Hepatocyte (in vitro differentiated cells): ENCODE measurements around the gene ZDHHC9. TPM values are rescaled to one million over a fixed set of nuclear protein-coding genes. Genes with fewer than 3 reads are reported as not detected.

Experiments
- DNase-seq: peaks from one replicate; pipeline ENCODE4 v3.0.0-alpha.2; 2016; ENCODE audit warnings: low spot score
- H2AFZ ChIP-seq: fragments of 200-600 bp; sonication (generic); 2 replicates; pipeline ENCODE4 v1.6.0; 2016; ENCODE audit warnings: antibody characterized with exemption, mild to moderate bottlenecking
- H3K27ac ChIP-seq: fragments of 200-600 bp; sonication (generic); 2 replicates; pipeline ENCODE4 v1.5.1; 2016; ENCODE audit warnings: mild to moderate bottlenecking
- H3K27me3 ChIP-seq: fragments of 200-600 bp; sonication (generic); 2 replicates; pipeline ENCODE4 v1.6.1; 2016
- H3K36me3 ChIP-seq: fragments of 200-600 bp; sonication (generic); replicated peaks from 2 replicates; pipeline ENCODE4 v1.5.1; 2016; ENCODE audit warnings: low read depth; ENCODE audit not compliant: insufficient read depth
- H3K4me1 ChIP-seq: fragments of 200-600 bp; sonication (generic); 2 replicates; pipeline ENCODE4 v1.5.1; 2016; ENCODE audit warnings: mild to moderate bottlenecking, moderate library complexity; ENCODE audit not compliant: insufficient read depth
- H3K4me2 ChIP-seq: fragments of 200-600 bp; sonication (generic); 2 replicates; pipeline ENCODE4 v1.6.0; 2016
- H3K4me3 ChIP-seq: fragments of 200-600 bp; sonication (generic); 2 replicates; pipeline ENCODE4 v1.5.1; 2016; ENCODE audit warnings: mild to moderate bottlenecking
- H3K79me2 ChIP-seq: fragments of 200-600 bp; sonication (generic); 2 replicates; pipeline ENCODE4 v1.6.0; 2017; ENCODE audit warnings: mild to moderate bottlenecking
- H3K9me2 ChIP-seq: fragments of 200-600 bp; sonication (generic); replicated peaks from 2 replicates; pipeline ENCODE4 v1.6.0; 2017; ENCODE audit warnings: mild to moderate bottlenecking; ENCODE audit not compliant: insufficient read depth
- H3K9me3 ChIP-seq: fragments of 200-600 bp; sonication (generic); 2 replicates; pipeline ENCODE4 v1.5.1; 2016; ENCODE audit warnings: low read depth, mild to moderate bottlenecking
- H4K20me1 ChIP-seq: fragments of 200-600 bp; sonication (generic); 2 replicates; pipeline ENCODE4 v1.6.0; 2016; ENCODE audit warnings: mild to moderate bottlenecking; ENCODE audit not compliant: insufficient read depth, poor library complexity, severe bottlenecking
- CTCF ChIP-seq: fragments of 200-600 bp; sonication (generic); IDR thresholded peaks from 2 replicates; pipeline ENCODE4 v1.5.1; 2016; ENCODE audit warnings: antibody characterized with exemption, mild to moderate bottlenecking; ENCODE audit not compliant: poor library complexity
- EZH2 ChIP-seq: fragments of 200-600 bp; sonication (generic); IDR thresholded peaks from 2 replicates; pipeline ENCODE4 v1.6.1; 2016; ENCODE audit warnings: antibody characterized with exemption, mild to moderate bottlenecking, borderline replicate concordance
- EZH2phosphoT487 ChIP-seq: fragments of 200-600 bp; sonication (generic); IDR thresholded peaks from one replicate; pipeline ENCODE4 v1.6.1; 2018; ENCODE audit warnings: antibody characterized with exemption, mild to moderate bottlenecking, low read depth, moderate library complexity; ENCODE audit not compliant: unreplicated experiment, severe bottlenecking
- WGBS: methylation state at CpG from one replicate; pipeline ENCODE4 v1.1.6; 2016; ENCODE audit warnings: low lambda C conversion rate; ENCODE audit errors: missing lambda C conversion rate; 5-methylcytosine and 5-hydroxymethylcytosine counted together
- polyA plus RNA-seq: library from polyadenylated mRNA; unstranded; fragments of >200 nt; fragmentation: Nextera tagmentation; extraction: Ambion mirVana; gene quantifications from 2 replicates; pipeline ENCODE4 v1.2.1, GENCODE V29; 2016
- total RNA-seq: library from RNA; depleted of rRNA; stranded (reverse); fragments of >200 nt; gene quantifications from 2 replicates; pipeline ENCODE4 v1.2.3, GENCODE V29; 2014

The ZDHHC9 gene
- total and polyA plus RNA-seq, 2 experiments from 2014 or later = 48.6 TPM

- H3K36me3 ChIP-seq = no peaks in the 10 kb centered on the region
- no peaks in the 10 kb centered on the region for H3K79me2 ChIP-seq
- TF ChIP-seq EZH2 (no peak), EZH2phosphoT487 (no peak), CTCF (no peak)
- no peaks in the 10 kb centered on the region for H3K9me3 ChIP-seq
- H2AFZ ChIP-seq = no peak overlapping the region
- WGBS = 87% methylated on average over 29 of the region's 30 CpGs
- H3K4me1 ChIP-seq = peaks cover 3% of the 10 kb centered on the region
- no peak overlapping the region for H3K4me2 ChIP-seq
- H3K4me3 ChIP-seq = no peak overlapping the region
- H4K20me1 ChIP-seq = no peaks in the 10 kb centered on the region
- no peaks in the 10 kb centered on the region for H3K27me3 ChIP-seq
- no peak overlapping the region for H3K27ac ChIP-seq
- DNase-seq = no peak
- no peaks in the 10 kb centered on the region for H3K9me2 ChIP-seq
Observed at GRCh38 chrX:129777218-129778030, 66.3 kb downstream of the ZDHHC9 start.

GRCh38 chrX:129773649-129774458, 69.8 kb downstream of the ZDHHC9 start:
- Histone ChIP-seq H2AFZ (no peak overlapping the region), H4K20me1 (no peaks in the 10 kb centered on the region), H3K27ac (peak overlapping the region; percentile 60), H3K36me3 (no peaks in the 10 kb centered on the region), H3K4me1 (peaks cover 3% of the 10 kb centered on the region), H3K9me3 (no peaks in the 10 kb centered on the region), H3K27me3 (no peaks in the 10 kb centered on the region), H3K79me2 (no peaks in the 10 kb centered on the region), H3K4me3 (no peak overlapping the region), H3K4me2 (no peak overlapping the region), H3K9me2 (no peaks in the 10 kb centered on the region)
- TF ChIP-seq EZH2phosphoT487 = no peak
- no peak for TF ChIP-seq CTCF
- 72% methylated on average over 4 of the region's 4 CpGs for WGBS
- DNase-seq = peak; percentile 71

- Histone ChIP-seq H3K36me3 (no peaks in the 10 kb centered on the region), H3K79me2 (no peaks in the 10 kb centered on the region), H3K9me2 (no peaks in the 10 kb centered on the region), H3K9me3 (no peaks in the 10 kb centered on the region), H3K4me2 (no peak overlapping the region), H3K27ac (peak overlapping the region; percentile 60), H3K4me3 (no peak overlapping the region), H4K20me1 (no peaks in the 10 kb centered on the region), H3K27me3 (no peaks in the 10 kb centered on the region), H3K4me1 (peaks cover 3% of the 10 kb centered on the region), H2AFZ (no peak overlapping the region)
- WGBS = 84% methylated on average over 14 of the region's 14 CpGs
- DNase-seq = no peak
- TF ChIP-seq CTCF = no peak
- TF ChIP-seq EZH2 = no peak
- TF ChIP-seq EZH2phosphoT487 = no peak
Observed at GRCh38 chrX:129772796-129773431, 70.8 kb downstream of the ZDHHC9 start.
